ENCODE results near the gene FKBP11. TPM values are rescaled to one million over a fixed set of nuclear protein-coding genes. Genes with fewer than 3 reads are reported as not detected.

Gene FKBP11
- total RNA-seq, 1 experiment from 2014 or later, result 18.5 TPM

GRCh38 chr12:48972213-48972951 is 47.1 kb upstream of the FKBP11 start (continued):
- TF ChIP-seq ZNF274 (IDR thresholded peaks at IDR 0.05; ENCODE audit: low read depth, low read length), result no peak
- TF ChIP-seq ZBTB33 (IDR thresholded peaks at IDR 0.05; ENCODE audit: extremely low read depth, insufficient replicate concordance, low read length), result no peak

GRCh38 chr12:48970702-48971334 is 45.5 kb upstream of the FKBP11 start:
- Histone ChIP-seq H3K4me2 (ENCODE audit: low read length) (peak overlapping the region; percentile 99), H3K9me3 (ENCODE audit: control insufficient read depth in 1 of 2, insufficient read depth in 1 of 2, low read depth in 1 of 2, low read length in 2 of 2) (no peaks in the 10 kb centered on the region), H3K4me1 (ENCODE audit: control insufficient read depth in 1 of 2, insufficient read depth in 2 of 2, low read length in 2 of 2) (peaks cover 6 to 20% of the 10 kb centered on the region in 2 experiments; a peak in 3 of 4 replicates), H3K27ac (ENCODE audit: low read depth, low read length) (peak overlapping the region; percentile 54), H3K27me3 (ENCODE audit: insufficient read depth, low read length) (no peaks in the 10 kb centered on the region), H3K9ac (ENCODE audit: low read length) (peak overlapping the region; percentile 87), H3K79me2 (ENCODE audit: insufficient read depth, low read length) (peaks cover 9% of the 10 kb centered on the region; the same call in 1 of the 2 replicates), H2AFZ (ENCODE audit: low read depth, low read length, poor library complexity, severe bottlenecking) (no peak overlapping the region), H3K4me3 (replicated peaks in 1 of 2; ENCODE audit: low read depth in 1 of 2, low read length in 2 of 2) (peak overlapping the region; percentile 52 to 82), H3K36me3 (ENCODE audit: control insufficient read depth in 1 of 2, insufficient read depth in 2 of 2, low read length in 2 of 2) (no peaks in the 10 kb centered on the region), H3K9me2 (ENCODE audit: insufficient read depth) (no peaks in the 10 kb centered on the region), H4K20me1 (ENCODE audit: insufficient read depth) (no peaks in the 10 kb centered on the region)
- no peak for DNase-seq (ENCODE audit: low read depth, low spot score)
- CTCF ChIA-PET, result interaction anchor here (2.6 kb wide), 1 partner anchor 18 kb away, joined by 10 read pairs; no protein-coding TSS in a partner anchor
- intact Hi-C loops (cut with micrococcal nuclease), result no loop called here
- ATAC-seq, result peak; percentile 44
- POLR2A ChIA-PET, result no interaction called here
- BruUV-seq (replicated peaks), result TSS peak; percentile 49
- RAD21 ChIA-PET (ENCODE audit: low non-redundant PET in 1 of 2, low total read pairs in 2 of 2, uncharacterized antibody in 2 of 2, unreplicated experiment in 2 of 2), result no interaction called here
- TF ChIP-seq YY1 (IDR thresholded peaks at IDR 0.05; ENCODE audit: extremely low read depth, insufficient replicate concordance, low read depth, low read length) (no peak), EZH2 (IDR thresholded peaks at IDR 0.05) (no peak), REST (IDR thresholded peaks at IDR 0.05; ENCODE audit: low read depth) (no peak), POLR2A (IDR thresholded peaks at IDR 0.05; ENCODE audit: borderline replicate concordance, extremely low read depth, insufficient read depth, insufficient read length) (no peak), POLR2AphosphoS5 (IDR thresholded peaks at IDR 0.05; ENCODE audit: low read depth, low read length) (no peak), ELF1 (IDR thresholded peaks at IDR 0.05; ENCODE audit: borderline replicate concordance, low read depth) (no peak), CBX3 (IDR thresholded peaks at IDR 0.05; ENCODE audit: low read depth) (no peak), ZFX (IDR thresholded peaks at IDR 0.05) (no peak), EGR1 (IDR thresholded peaks at IDR 0.05; ENCODE audit: low read depth) (no peak), SP1 (IDR thresholded peaks at IDR 0.05; ENCODE audit: low read depth) (no peak), RAD21 (IDR thresholded peaks at IDR 0.05; ENCODE audit: low read depth) (no peak), SRF (IDR thresholded peaks at IDR 0.05; ENCODE audit: low read depth) (no peak), CEBPB (IDR thresholded peaks at IDR 0.05; ENCODE audit: low read depth) (no peak), FOSL1 (IDR thresholded peaks at IDR 0.05; ENCODE audit: low read depth) (no peak), ZBTB33 (IDR thresholded peaks at IDR 0.05; ENCODE audit: extremely low read depth, insufficient replicate concordance, low read length) (no peak), JUND (IDR thresholded peaks at IDR 0.05) (no peak), EZH2phosphoT487 (IDR thresholded peaks at IDR 0.05; ENCODE audit: borderline replicate concordance) (no peak)
